PC-9 (cell line): ENCODE results near the gene HCLS1. TPM values are rescaled to one million over a fixed set of nuclear protein-coding genes. Genes with fewer than 3 reads are reported as not detected.

Experiments
- BruUV-seq: library from RNA; stranded (reverse); fragments of 400-500 nt; replicated peaks from 2 replicates; lab custom pipeline; 2021; lab: Mats Ljungman, UMichigan
- CTCF ChIA-PET: fragments of 300-600 bp; sonication (Branson Sonifier 250); formaldehyde crosslinking; loops from one replicate; lab custom pipeline; 2022; ENCODE audit warnings: antibody characterized with exemption; lab: Charles Lee
- POLR2A ChIA-PET: fragments of 300-600 bp; sonication (Branson Sonifier 250); formaldehyde crosslinking; loops from one replicate; lab custom pipeline; 2022; ENCODE audit warnings: antibody characterized with exemption; ENCODE audit not compliant: unreplicated experiment; lab: Charles Lee
- DNase-seq, 2 experiments: peaks; one replicate each; pipeline versions ENCODE4 v3.0.0 to v3.0.0-alpha.2; 2015 to 2022; ENCODE audit warnings: mixed read lengths in 1 of 2
- H2AFZ ChIP-seq: fragments of 200-600 bp; sonication (generic); 2 replicates; pipeline ENCODE4 v1.8.1; 2017; ENCODE audit warnings: antibody characterized with exemption
- H3F3A ChIP-seq: fragments of 200-600 bp; sonication (generic); 2 replicates; pipeline ENCODE4 v1.8.1; 2017; ENCODE audit warnings: antibody characterized with exemption, mild to moderate bottlenecking, low read depth; ENCODE audit not compliant: insufficient read depth
- H3K27ac ChIP-seq: fragments of 200-600 bp; sonication (generic); 2 replicates; pipeline ENCODE4 v1.6.1; 2016; ENCODE audit warnings: mixed run types
- H3K27me3 ChIP-seq: fragments of 200-600 bp; sonication (generic); 2 replicates; pipeline ENCODE4 v1.6.1; 2016; ENCODE audit warnings: low read depth, mixed run types; ENCODE audit not compliant: insufficient read depth
- H3K36me3 ChIP-seq: fragments of 200-600 bp; sonication (generic); 2 replicates; pipeline ENCODE4 v1.6.1; 2016; ENCODE audit warnings: low read depth, mixed run types
- H3K4me1 ChIP-seq: fragments of 200-600 bp; sonication (generic); replicated peaks from 2 replicates; pipeline ENCODE4 v1.6.1; 2016; ENCODE audit warnings: mixed run types; ENCODE audit not compliant: insufficient read depth
- H3K4me2 ChIP-seq: fragments of 200-600 bp; sonication (generic); 2 replicates; pipeline ENCODE4 v1.6.1; 2017; ENCODE audit warnings: mixed run types
- H3K4me3 ChIP-seq: fragments of 200-600 bp; sonication (generic); 2 replicates; pipeline ENCODE4 v1.6.1; 2016; ENCODE audit warnings: mixed run types
- H3K79me2 ChIP-seq: fragments of 200-600 bp; sonication (generic); 2 replicates; pipeline ENCODE4 v1.6.1; 2017; ENCODE audit warnings: low read depth, mixed run types
- H3K9me2 ChIP-seq: fragments of 200-600 bp; sonication (generic); 2 replicates; pipeline ENCODE4 v1.8.1; 2017; ENCODE audit warnings: mild to moderate bottlenecking; ENCODE audit not compliant: insufficient read depth
- H3K9me3 ChIP-seq: fragments of 200-600 bp; sonication (generic); 2 replicates; pipeline ENCODE4 v1.8.1; 2016; ENCODE audit warnings: low read depth; ENCODE audit not compliant: insufficient read depth
- H4K20me1 ChIP-seq: fragments of 200-600 bp; sonication (generic); 2 replicates; pipeline ENCODE4 v1.8.1; 2017; ENCODE audit not compliant: insufficient read depth
- EZH2 ChIP-seq: fragments of 200-600 bp; sonication (generic); IDR thresholded peaks from 2 replicates; pipeline ENCODE4 v1.8.0; 2017; ENCODE audit warnings: antibody characterized with exemption, low read depth
- intact Hi-C: fragments of 100-400 bp; cut with micrococcal nuclease; formaldehyde crosslinking; loops from one replicate; pipeline ENCODE4 v1.10.0; 2022; ENCODE audit not compliant: unreplicated experiment
- total RNA-seq: library from RNA; stranded (reverse); gene quantifications from 2 replicates; pipeline ENCODE4 v1.2.3, GENCODE V29; 2021
- TF ChIP-seq, protein P1 (sequence below): fragments of 200-600 bp; sonication (generic); conservative IDR thresholded peaks from 2 replicates; pipeline ENCODE4 v1.6.1; 2017; ENCODE audit warnings: mixed run types, antibody characterized with exemption, mild to moderate bottlenecking, moderate library complexity

Gene HCLS1
- total RNA-seq, 1 experiment from 2014 or later, result 2.2 TPM

GRCh38 chr3:121645054-121645453 lies 15.6 kb downstream of the HCLS1 start:
- intact Hi-C loops, result no loop called here

GRCh38 chr3:121642601-121643314 lies 17.9 kb downstream of the HCLS1 start:
- ChIA-PET POLR2A (no interaction called here), CTCF (no interaction called here)
- H3K4me3 ChIP-seq, result no peak overlapping the region
- BruUV-seq, result no TSS peak
- no peaks in the 10 kb centered on the region for H3K9me2 ChIP-seq
- H3K4me2 ChIP-seq, result no peak overlapping the region
- intact Hi-C loops, result no loop called here
- no peaks in the 10 kb centered on the region for H3K27me3 ChIP-seq
- H3K4me1 ChIP-seq, result no peaks in the 10 kb centered on the region
- H4K20me1 ChIP-seq, result no peaks in the 10 kb centered on the region
- no peak for TF ChIP-seq EZH2
- TF ChIP-seq, protein P1, sequence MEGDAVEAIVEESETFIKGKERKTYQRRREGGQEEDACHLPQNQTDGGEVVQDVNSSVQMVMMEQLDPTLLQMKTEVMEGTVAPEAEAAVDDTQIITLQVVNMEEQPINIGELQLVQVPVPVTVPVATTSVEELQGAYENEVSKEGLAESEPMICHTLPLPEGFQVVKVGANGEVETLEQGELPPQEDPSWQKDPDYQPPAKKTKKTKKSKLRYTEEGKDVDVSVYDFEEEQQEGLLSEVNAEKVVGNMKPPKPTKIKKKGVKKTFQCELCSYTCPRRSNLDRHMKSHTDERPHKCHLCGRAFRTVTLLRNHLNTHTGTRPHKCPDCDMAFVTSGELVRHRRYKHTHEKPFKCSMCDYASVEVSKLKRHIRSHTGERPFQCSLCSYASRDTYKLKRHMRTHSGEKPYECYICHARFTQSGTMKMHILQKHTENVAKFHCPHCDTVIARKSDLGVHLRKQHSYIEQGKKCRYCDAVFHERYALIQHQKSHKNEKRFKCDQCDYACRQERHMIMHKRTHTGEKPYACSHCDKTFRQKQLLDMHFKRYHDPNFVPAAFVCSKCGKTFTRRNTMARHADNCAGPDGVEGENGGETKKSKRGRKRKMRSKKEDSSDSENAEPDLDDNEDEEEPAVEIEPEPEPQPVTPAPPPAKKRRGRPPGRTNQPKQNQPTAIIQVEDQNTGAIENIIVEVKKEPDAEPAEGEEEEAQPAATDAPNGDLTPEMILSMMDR, result no peak
- H3F3A ChIP-seq, result no peaks in the 10 kb centered on the region
- no peak overlapping the region for H2AFZ ChIP-seq
- DNase-seq, result no peak
- H3K27ac ChIP-seq, result no peak overlapping the region
- H3K9me3 ChIP-seq, result no peaks in the 10 kb centered on the region
- H3K36me3 ChIP-seq, result no peaks in the 10 kb centered on the region
- H3K79me2 ChIP-seq, result no peaks in the 10 kb centered on the region

More at GRCh38 chr3:121645054-121645453, 15.6 kb downstream of the HCLS1 start:
- Histone ChIP-seq H3K9me3 (no peaks in the 10 kb centered on the region), H3K36me3 (no peaks in the 10 kb centered on the region), H3K9me2 (no peaks in the 10 kb centered on the region), H3K4me3 (no peak overlapping the region), H3K27me3 (no peaks in the 10 kb centered on the region), H3K4me2 (no peak overlapping the region), H3K4me1 (peaks cover 11% of the 10 kb centered on the region), H3F3A (no peaks in the 10 kb centered on the region), H2AFZ (no peak overlapping the region), H4K20me1 (no peaks in the 10 kb centered on the region), H3K79me2 (no peaks in the 10 kb centered on the region), H3K27ac (no peak overlapping the region)
- no peak for DNase-seq
- ChIA-PET CTCF (no interaction called here), POLR2A (no interaction called here)
- BruUV-seq, result no TSS peak
- TF ChIP-seq, protein P1, result no peak
- TF ChIP-seq EZH2, result no peak

GRCh38 chr3:121641127-121641526 lies 19.6 kb downstream of the HCLS1 start:
- no peaks in the 10 kb centered on the region for H3K36me3 ChIP-seq
- H3K27me3 ChIP-seq, result no peaks in the 10 kb centered on the region
- no peak overlapping the region for H2AFZ ChIP-seq
- no peaks in the 10 kb centered on the region for H3K79me2 ChIP-seq
- no peak overlapping the region for H3K4me3 ChIP-seq
- intact Hi-C loops, result no loop called here
- no peak for DNase-seq
- no peak overlapping the region for H3K4me2 ChIP-seq
- H4K20me1 ChIP-seq, result no peaks in the 10 kb centered on the region
- no peaks in the 10 kb centered on the region for H3K4me1 ChIP-seq
- H3K27ac ChIP-seq, result no peak overlapping the region
- H3K9me3 ChIP-seq, result no peaks in the 10 kb centered on the region
- TF ChIP-seq, protein P1, result no peak
- TF ChIP-seq EZH2, result no peak
- no peaks in the 10 kb centered on the region for H3K9me2 ChIP-seq
- H3F3A ChIP-seq, result no peaks in the 10 kb centered on the region
- BruUV-seq, result no TSS peak
- ChIA-PET POLR2A (no interaction called here), CTCF (no interaction called here)
